ENCODE measurements around the gene DNAH11. TPM values are rescaled to one million over a fixed set of nuclear protein-coding genes. Genes with fewer than 3 reads are reported as not detected.

DNAH11 gene
- polyA plus RNA-seq, 1 donor from 2014 or later, result 0.16 TPM

DNA sequence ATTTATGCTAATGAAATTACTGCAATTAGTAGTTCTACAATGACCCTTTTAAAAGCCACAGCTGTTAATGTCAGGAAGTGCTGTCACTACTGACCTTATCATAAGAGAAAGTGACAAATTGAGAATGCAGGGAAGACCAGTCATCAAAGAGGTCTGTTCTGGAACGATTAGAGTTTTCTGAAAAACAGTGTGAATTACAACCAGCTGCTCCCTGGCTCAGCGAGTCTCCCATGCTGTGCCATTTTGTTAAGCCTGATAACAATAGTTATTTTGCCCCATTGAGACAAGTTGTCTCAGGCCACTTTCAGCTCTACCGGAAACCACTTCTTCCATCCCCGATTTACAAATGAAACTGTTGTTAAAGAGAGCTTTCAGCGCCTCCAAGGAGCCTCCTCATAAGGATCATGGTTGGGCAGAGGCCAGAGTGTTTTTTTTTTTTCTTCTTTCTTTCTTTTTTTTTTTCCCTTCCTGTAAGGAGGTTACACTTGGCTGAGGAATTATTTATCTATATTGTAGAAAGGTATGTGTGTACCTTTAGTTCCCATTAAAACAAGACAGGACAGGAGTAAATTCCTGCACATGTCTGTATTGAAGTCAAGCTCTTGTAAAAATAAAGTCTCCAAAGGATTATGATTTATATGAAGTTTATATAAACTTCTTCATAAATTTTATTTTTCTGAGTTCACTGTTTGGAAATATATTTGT is 229.2 kb downstream of the DNAH11 start (continued):
- TF ChIP-seq, protein P1, sequence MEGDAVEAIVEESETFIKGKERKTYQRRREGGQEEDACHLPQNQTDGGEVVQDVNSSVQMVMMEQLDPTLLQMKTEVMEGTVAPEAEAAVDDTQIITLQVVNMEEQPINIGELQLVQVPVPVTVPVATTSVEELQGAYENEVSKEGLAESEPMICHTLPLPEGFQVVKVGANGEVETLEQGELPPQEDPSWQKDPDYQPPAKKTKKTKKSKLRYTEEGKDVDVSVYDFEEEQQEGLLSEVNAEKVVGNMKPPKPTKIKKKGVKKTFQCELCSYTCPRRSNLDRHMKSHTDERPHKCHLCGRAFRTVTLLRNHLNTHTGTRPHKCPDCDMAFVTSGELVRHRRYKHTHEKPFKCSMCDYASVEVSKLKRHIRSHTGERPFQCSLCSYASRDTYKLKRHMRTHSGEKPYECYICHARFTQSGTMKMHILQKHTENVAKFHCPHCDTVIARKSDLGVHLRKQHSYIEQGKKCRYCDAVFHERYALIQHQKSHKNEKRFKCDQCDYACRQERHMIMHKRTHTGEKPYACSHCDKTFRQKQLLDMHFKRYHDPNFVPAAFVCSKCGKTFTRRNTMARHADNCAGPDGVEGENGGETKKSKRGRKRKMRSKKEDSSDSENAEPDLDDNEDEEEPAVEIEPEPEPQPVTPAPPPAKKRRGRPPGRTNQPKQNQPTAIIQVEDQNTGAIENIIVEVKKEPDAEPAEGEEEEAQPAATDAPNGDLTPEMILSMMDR (IDR thresholded peaks at IDR 0.05; ENCODE audit: poor library complexity, severe bottlenecking), result no peak
- peak; percentile 62 for TF ChIP-seq POLR2AphosphoS5 (IDR thresholded peaks at IDR 0.05)

GRCh38 chr7:21773326-21773725 is 230.5 kb downstream of the DNAH11 start:
- Histone ChIP-seq H3F3A (ENCODE audit: insufficient read depth, low read length, poor library complexity, severe bottlenecking) (no peaks in the 10 kb centered on the region), H3K9me2 (ENCODE audit: insufficient read depth, low read length) (no peaks in the 10 kb centered on the region), H3K9me3 (ENCODE audit: low read length) (no peaks in the 10 kb centered on the region), H2AFZ (ENCODE audit: low read depth, low read length) (no peak overlapping the region), H3K4me2 (ENCODE audit: low read length) (no peak overlapping the region), H3K27ac (ENCODE audit: low read length) (no peak overlapping the region), H3K36me3 (ENCODE audit: insufficient read depth, low read length) (no peaks in the 10 kb centered on the region), H3K9ac (ENCODE audit: low read length) (no peak overlapping the region), H3K27me3 (ENCODE audit: insufficient read depth, low read depth, low read length) (no peaks in the 10 kb centered on the region), H4K20me1 (ENCODE audit: insufficient read depth) (no peaks in the 10 kb centered on the region), H3K79me2 (replicated peaks; ENCODE audit: insufficient read depth, low read length) (no peaks in the 10 kb centered on the region), H3K4me3 (ENCODE audit: low read length) (no peak overlapping the region)
- TF ChIP-seq, protein P2, sequence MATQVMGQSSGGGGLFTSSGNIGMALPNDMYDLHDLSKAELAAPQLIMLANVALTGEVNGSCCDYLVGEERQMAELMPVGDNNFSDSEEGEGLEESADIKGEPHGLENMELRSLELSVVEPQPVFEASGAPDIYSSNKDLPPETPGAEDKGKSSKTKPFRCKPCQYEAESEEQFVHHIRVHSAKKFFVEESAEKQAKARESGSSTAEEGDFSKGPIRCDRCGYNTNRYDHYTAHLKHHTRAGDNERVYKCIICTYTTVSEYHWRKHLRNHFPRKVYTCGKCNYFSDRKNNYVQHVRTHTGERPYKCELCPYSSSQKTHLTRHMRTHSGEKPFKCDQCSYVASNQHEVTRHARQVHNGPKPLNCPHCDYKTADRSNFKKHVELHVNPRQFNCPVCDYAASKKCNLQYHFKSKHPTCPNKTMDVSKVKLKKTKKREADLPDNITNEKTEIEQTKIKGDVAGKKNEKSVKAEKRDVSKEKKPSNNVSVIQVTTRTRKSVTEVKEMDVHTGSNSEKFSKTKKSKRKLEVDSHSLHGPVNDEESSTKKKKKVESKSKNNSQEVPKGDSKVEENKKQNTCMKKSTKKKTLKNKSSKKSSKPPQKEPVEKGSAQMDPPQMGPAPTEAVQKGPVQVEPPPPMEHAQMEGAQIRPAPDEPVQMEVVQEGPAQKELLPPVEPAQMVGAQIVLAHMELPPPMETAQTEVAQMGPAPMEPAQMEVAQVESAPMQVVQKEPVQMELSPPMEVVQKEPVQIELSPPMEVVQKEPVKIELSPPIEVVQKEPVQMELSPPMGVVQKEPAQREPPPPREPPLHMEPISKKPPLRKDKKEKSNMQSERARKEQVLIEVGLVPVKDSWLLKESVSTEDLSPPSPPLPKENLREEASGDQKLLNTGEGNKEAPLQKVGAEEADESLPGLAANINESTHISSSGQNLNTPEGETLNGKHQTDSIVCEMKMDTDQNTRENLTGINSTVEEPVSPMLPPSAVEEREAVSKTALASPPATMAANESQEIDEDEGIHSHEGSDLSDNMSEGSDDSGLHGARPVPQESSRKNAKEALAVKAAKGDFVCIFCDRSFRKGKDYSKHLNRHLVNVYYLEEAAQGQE (IDR thresholded peaks at IDR 0.05; ENCODE audit: borderline replicate concordance), result no peak
- TF ChIP-seq TAF1 (IDR thresholded peaks at IDR 0.05; ENCODE audit: low read depth) (no peak), EZH2 (IDR thresholded peaks at IDR 0.05; ENCODE audit: borderline replicate concordance, insufficient read depth, low read length, poor library complexity, severe bottlenecking) (no peak)
- TF ChIP-seq, protein P1 (IDR thresholded peaks at IDR 0.05; ENCODE audit: poor library complexity, severe bottlenecking), result no peak

DNA sequence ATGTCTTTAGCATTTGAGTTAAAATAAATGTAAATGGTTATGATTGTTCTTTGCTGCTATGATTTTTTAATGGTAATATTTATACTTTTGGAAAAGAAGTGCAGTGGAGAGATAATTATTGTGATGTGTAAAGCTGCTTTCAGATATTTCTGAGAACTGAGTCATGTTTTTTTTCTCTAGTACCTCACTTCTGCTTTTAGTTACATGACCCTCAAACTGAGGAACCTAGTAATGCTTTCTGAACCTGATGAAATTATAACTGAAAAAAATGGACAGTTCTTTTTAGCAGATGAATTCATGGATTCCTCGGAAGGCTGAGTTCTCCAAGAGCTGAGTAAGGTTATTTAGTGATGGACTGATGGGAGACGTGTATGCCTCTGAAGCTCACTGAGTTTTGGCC is 235.1 kb downstream of the DNAH11 start:
- TF ChIP-seq, protein P2 (IDR thresholded peaks at IDR 0.05; ENCODE audit: borderline replicate concordance), result no peak
- TF ChIP-seq EP300 (conservative IDR thresholded peaks at IDR 0.05; ENCODE audit: poor library complexity, severe bottlenecking) (no peak), RAD21 (conservative IDR thresholded peaks at IDR 0.05) (no peak), MXI1 (conservative IDR thresholded peaks at IDR 0.05; ENCODE audit: poor library complexity, severe bottlenecking) (no peak), TAF1 (IDR thresholded peaks at IDR 0.05; ENCODE audit: low read depth) (no peak)
- TF ChIP-seq, protein P1 (IDR thresholded peaks at IDR 0.05; ENCODE audit: poor library complexity, severe bottlenecking), result no peak
- Histone ChIP-seq H3K27ac (ENCODE audit: low read length) (no peak overlapping the region), H3F3A (ENCODE audit: insufficient read depth, low read length, poor library complexity, severe bottlenecking) (no peaks in the 10 kb centered on the region), H3K4me3 (ENCODE audit: low read length) (no peak overlapping the region), H3K9ac (ENCODE audit: low read length) (no peak overlapping the region), H3K79me2 (replicated peaks; ENCODE audit: insufficient read depth, low read length) (no peaks in the 10 kb centered on the region), H2AFZ (ENCODE audit: low read depth, low read length) (no peak overlapping the region), H3K27me3 (ENCODE audit: insufficient read depth, low read depth, low read length) (no peaks in the 10 kb centered on the region), H3K4me2 (ENCODE audit: low read length) (no peak overlapping the region), H3K9me3 (ENCODE audit: low read length) (no peaks in the 10 kb centered on the region), H4K20me1 (ENCODE audit: insufficient read depth) (no peaks in the 10 kb centered on the region), H3K36me3 (ENCODE audit: insufficient read depth, low read length) (no peaks in the 10 kb centered on the region), H3K9me2 (ENCODE audit: insufficient read depth, low read length) (no peaks in the 10 kb centered on the region)

Measured in neural cell (in vitro differentiated cells).